OCI-LY3 (cell line): Measurements from ENCODE around the gene OTUD1.

Experiments
- H2AFZ ChIP-seq: fragments of 200-600, 300-600 bp; shearing (Covaris generic); 2 replicates; pipeline ENCODE4 v1.6.0; 2014; ENCODE audit warnings: antibody characterized with exemption, low read depth, low read length
- H3K27ac ChIP-seq: fragments of 200-600, 300-600 bp; sonication (generic); 2 replicates; pipeline ENCODE4 v1.5.1; 2014; ENCODE audit warnings: mild to moderate bottlenecking, low read length, moderate library complexity, mixed read lengths
- H3K27me3 ChIP-seq: fragments of 200-600, 300-600 bp; sonication (generic); 2 replicates; pipeline ENCODE4 v1.6.1; 2014; ENCODE audit warnings: low read depth, low read length, mixed read lengths
- H3K36me3 ChIP-seq: fragments of 200-600, 300-600 bp; sonication (generic); replicated peaks from 2 replicates; pipeline ENCODE3; 2014; ENCODE audit warnings: low read depth, low read length, mixed read lengths
- H3K4me1 ChIP-seq: fragments of 300-600, 200-600 bp; sonication (generic); 2 replicates; pipeline ENCODE4 v1.6.1; 2014; ENCODE audit warnings: low read length, mixed read lengths
- H3K4me2 ChIP-seq: fragments of 200-600, 300-600 bp; sonication (generic); 2 replicates; pipeline ENCODE4 v1.6.1; 2014; ENCODE audit warnings: low read length, mixed read lengths
- H3K4me3 ChIP-seq: fragments of 300-600, 200-600 bp; sonication (generic); 2 replicates; pipeline ENCODE4 v1.5.1; 2014; ENCODE audit warnings: antibody characterized with exemption, mild to moderate bottlenecking, low read length, moderate library complexity
- H3K79me2 ChIP-seq: fragments of 300-600, 200-600 bp; shearing (Covaris generic); 2 replicates; pipeline ENCODE4 v1.6.1; 2014; ENCODE audit warnings: mild to moderate bottlenecking, low read length, mixed read lengths
- H3K9ac ChIP-seq: fragments of 300-600, 200-600 bp; shearing (Covaris generic); 2 replicates; pipeline ENCODE4 v1.6.0; 2014; ENCODE audit warnings: mild to moderate bottlenecking, low read length, moderate library complexity
- H3K9me3 ChIP-seq: fragments of 200-600, 300-600 bp; shearing (Covaris generic); 2 replicates; pipeline ENCODE4 v1.6.1; 2014; ENCODE audit warnings: low read length, mixed read lengths; ENCODE audit not compliant: insufficient read depth
- H4K20me1 ChIP-seq: fragments of 200-600, 300-600 bp; sonication (generic); 2 replicates; pipeline ENCODE4 v1.6.1; 2016; ENCODE audit warnings: low read length, mixed read lengths; ENCODE audit not compliant: insufficient read depth
- EZH2phosphoT487 ChIP-seq: fragments of 200-600 bp; shearing (Covaris generic); IDR thresholded peaks from 2 replicates; pipeline ENCODE4 v1.6.1; 2018; ENCODE audit warnings: antibody characterized with exemption, mixed run types, low read depth
- TF ChIP-seq, protein P1 (sequence below): fragments of 200-600, 300-600 bp; sonication (generic); IDR thresholded peaks from 2 replicates; pipeline ENCODE4 v1.5.1; 2014; ENCODE audit warnings: antibody characterized with exemption, low read length, low read depth

OTUD1 gene

DNA sequence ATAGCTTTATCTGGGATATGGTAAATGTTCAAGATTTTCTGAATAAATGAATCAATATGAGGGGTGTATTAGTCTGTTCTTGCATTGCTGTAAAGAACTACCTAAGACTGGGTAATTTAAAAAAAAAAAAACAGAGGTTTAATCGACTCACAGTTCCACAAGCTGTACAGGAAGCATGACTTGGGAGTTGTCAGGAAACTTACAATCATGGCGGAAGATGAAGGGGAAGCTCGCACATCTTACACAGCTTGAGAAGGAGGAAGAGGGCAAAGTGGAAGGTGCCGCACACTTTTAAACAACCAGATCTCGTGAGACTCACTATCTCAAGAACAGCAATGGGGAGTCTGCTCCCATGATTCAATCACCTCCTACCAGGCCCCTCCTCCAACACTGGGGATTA is 32.5 kb upstream of the OTUD1 start:
- Histone ChIP-seq H3K9me3 (no peaks in the 10 kb centered on the region), H3K4me2 (no peak overlapping the region)
- TF ChIP-seq EZH2phosphoT487, result no peak
- TF ChIP-seq, protein P1, sequence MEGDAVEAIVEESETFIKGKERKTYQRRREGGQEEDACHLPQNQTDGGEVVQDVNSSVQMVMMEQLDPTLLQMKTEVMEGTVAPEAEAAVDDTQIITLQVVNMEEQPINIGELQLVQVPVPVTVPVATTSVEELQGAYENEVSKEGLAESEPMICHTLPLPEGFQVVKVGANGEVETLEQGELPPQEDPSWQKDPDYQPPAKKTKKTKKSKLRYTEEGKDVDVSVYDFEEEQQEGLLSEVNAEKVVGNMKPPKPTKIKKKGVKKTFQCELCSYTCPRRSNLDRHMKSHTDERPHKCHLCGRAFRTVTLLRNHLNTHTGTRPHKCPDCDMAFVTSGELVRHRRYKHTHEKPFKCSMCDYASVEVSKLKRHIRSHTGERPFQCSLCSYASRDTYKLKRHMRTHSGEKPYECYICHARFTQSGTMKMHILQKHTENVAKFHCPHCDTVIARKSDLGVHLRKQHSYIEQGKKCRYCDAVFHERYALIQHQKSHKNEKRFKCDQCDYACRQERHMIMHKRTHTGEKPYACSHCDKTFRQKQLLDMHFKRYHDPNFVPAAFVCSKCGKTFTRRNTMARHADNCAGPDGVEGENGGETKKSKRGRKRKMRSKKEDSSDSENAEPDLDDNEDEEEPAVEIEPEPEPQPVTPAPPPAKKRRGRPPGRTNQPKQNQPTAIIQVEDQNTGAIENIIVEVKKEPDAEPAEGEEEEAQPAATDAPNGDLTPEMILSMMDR, result no peak

DNA sequence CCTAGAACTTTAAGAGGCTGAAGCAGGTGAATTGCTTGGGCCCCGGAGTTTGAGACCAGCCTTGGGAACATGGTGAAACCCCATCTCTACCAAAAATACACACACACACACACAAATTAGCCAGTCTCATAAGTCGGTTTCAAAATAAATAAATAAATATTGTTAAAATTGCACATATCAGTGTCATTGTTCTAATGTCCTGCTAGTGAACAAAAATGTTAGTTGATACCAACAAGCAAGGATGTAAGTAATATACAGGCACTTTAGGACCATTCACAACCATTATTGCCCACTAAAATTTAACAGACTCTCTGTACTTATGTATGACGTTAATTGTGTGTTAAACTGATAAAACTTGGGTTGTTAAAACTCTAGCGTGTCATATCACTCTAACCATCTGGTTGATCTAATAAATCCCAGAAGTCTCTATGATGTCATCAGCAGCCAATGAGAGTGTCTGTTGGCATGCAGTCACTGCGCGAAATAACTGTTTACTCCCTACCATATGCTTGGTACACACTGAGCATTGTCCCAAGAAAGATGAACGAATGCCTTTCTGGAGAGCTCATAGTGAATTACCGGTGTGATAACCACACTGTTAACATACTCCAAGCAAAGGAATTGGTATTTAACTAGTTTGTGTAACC is 30.4 kb upstream of the OTUD1 start:
- Histone ChIP-seq H3K4me2 (no peak overlapping the region), H3K4me3 (no peak overlapping the region)

More for the DNA sequence above, 32.5 kb upstream of the OTUD1 start:
- Histone ChIP-seq H3K27ac (no peak overlapping the region), H3K9ac (no peak overlapping the region), H3K36me3 (no peaks in the 10 kb centered on the region), H4K20me1 (no peaks in the 10 kb centered on the region), H3K4me1 (no peaks in the 10 kb centered on the region), H2AFZ (no peak overlapping the region), H3K27me3 (no peaks in the 10 kb centered on the region), H3K79me2 (no peaks in the 10 kb centered on the region), H3K4me3 (no peak overlapping the region)

DNA sequence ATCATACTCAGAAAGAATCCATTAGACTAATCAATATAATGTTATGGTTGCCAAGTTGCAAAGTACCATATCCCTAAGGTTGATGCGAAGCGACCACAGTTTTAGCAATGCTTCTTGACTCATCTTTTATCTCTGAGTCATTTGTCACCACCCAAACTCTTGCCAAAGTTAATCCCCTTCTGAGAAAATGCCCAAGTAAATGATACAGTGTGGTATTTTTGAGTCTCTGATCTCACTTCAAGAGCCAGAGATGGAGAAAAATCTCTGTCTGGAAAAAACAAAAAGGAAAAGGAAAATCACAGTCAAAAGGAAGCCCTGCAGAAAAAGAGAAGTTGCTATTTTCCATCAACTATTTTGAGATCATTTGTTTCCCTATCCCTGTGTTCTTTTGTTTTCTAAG is 26.7 kb upstream of the OTUD1 start:
- H3K27me3 ChIP-seq, result no peaks in the 10 kb centered on the region
- H4K20me1 ChIP-seq, result no peaks in the 10 kb centered on the region
- no peak overlapping the region for H3K9ac ChIP-seq
- H3K4me1 ChIP-seq, result peaks cover 10% of the 10 kb centered on the region
- H3K4me3 ChIP-seq, result no peak overlapping the region
- H3K4me2 ChIP-seq, result no peak overlapping the region
- no peaks in the 10 kb centered on the region for H3K9me3 ChIP-seq
- TF ChIP-seq, protein P1, result no peak
- no peak for TF ChIP-seq EZH2phosphoT487
- H2AFZ ChIP-seq, result no peak overlapping the region
- no peak overlapping the region for H3K27ac ChIP-seq
- no peaks in the 10 kb centered on the region for H3K36me3 ChIP-seq
- no peaks in the 10 kb centered on the region for H3K79me2 ChIP-seq

More for the DNA sequence above, 30.4 kb upstream of the OTUD1 start:
- no peaks in the 10 kb centered on the region for H4K20me1 ChIP-seq
- no peaks in the 10 kb centered on the region for H3K79me2 ChIP-seq
- H3K9me3 ChIP-seq, result no peaks in the 10 kb centered on the region
- H3K9ac ChIP-seq, result no peak overlapping the region
- peaks cover 4% of the 10 kb centered on the region; the same call in 1 of the 2 replicates for H3K4me1 ChIP-seq
- no peaks in the 10 kb centered on the region for H3K36me3 ChIP-seq
- no peak overlapping the region for H3K27ac ChIP-seq
- TF ChIP-seq, protein P1, result no peak
- no peak for TF ChIP-seq EZH2phosphoT487
- H2AFZ ChIP-seq, result no peak overlapping the region
- no peaks in the 10 kb centered on the region for H3K27me3 ChIP-seq

DNA sequence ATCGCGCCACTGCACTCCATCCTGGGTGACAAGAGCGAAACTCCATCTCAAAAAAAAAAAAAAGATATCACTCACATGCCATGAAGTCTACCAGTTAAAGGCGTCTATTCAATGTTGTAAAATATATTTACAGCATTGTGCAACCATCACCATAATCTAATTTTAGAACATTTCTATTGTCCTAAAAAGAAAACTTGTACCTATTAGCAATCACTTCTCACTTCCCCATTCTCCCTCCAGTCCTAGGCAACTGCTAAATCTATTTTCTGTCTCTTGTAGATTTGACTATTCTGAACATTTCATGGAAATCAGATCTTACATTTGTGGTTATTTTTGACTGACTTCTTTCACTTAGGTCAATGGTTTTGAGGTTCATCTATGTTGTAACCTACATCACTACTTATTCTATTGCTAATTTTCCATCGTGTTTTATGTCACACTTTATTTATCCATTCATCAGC is 25.2 kb upstream of the OTUD1 start:
- H3K27ac ChIP-seq, result no peak overlapping the region
- no peak overlapping the region for H3K4me3 ChIP-seq
- no peaks in the 10 kb centered on the region for H3K36me3 ChIP-seq
- H3K9me3 ChIP-seq, result no peaks in the 10 kb centered on the region
- TF ChIP-seq, protein P1, result no peak
- no peak for TF ChIP-seq EZH2phosphoT487
- H4K20me1 ChIP-seq, result no peaks in the 10 kb centered on the region
- H3K9ac ChIP-seq, result no peak overlapping the region
- H3K79me2 ChIP-seq, result no peaks in the 10 kb centered on the region
- peaks cover 10% of the 10 kb centered on the region for H3K4me1 ChIP-seq
- peak overlapping the region; percentile 41 for H3K4me2 ChIP-seq
- no peak overlapping the region for H2AFZ ChIP-seq
- H3K27me3 ChIP-seq, result no peaks in the 10 kb centered on the region
